ENCODE data around the gene BIRC7.
"Not testable (repeated sequence)": the region's sequence is repeated elsewhere in the genome, so short reads cannot be mapped to it uniquely, and the experiment has no call there.

The BIRC7 gene

DNA sequence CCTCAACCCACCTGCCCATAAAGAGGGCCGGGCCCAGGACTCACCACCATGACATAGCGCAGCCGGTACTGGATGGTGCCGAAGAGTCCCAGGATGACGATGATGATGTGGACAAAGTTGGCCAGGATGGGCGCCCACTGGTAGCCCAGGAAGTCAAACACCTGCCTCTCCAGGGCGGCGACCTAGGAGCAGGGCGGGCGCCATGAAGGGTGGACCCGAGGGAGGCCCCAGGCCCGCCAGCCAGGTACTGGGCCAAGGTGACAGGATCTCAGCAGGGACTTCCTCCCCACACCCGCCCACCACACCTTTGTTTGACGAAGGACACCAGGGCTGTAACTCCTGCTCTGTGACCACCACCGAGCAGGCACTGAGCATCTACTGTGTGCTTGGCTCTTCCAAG is 14.2 kb downstream of the BIRC7 start:
- no peak for DNase-seq

DNA sequence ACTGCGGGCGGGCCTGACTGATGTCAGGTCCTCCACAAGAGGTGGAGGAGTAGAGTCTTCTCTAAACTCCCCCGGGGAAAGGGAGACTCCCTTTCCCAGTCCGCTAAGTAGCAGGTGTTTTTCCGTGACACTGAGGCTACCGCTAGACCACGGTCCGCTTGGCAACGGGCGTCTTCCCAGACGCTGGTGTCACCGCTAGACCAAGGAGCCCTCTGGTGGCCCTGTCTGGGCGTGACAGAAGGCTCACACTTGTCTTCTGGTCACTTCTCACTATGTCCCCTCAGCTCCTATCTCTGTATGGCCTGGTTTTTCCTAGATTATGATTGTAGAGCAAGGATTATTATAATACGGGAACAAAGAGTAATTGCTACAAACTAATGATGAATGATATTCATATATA is 15.6 kb downstream of the BIRC7 start:
- not testable (repeated sequence) for DNase-seq

DNA sequence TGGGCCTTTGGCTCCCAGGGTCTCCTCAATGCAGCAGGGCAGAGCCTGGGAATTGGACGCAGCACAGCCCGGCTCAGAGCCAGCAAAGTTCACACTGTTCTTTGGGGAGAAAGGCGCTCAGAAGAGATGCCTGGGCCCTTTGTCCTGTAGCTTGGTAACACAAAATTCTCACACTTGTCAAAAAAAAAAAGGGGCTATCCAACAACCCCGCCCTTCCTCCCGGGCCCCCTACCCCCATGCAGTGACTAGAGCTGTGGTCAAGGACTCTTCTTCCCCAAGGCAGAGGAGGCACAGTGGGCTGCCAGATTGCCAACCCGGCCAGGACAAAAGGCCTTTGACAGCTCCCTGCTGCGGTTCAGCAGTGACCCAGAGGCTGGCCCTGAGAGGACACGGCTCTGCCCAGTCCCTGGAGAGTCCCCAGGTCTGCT is 16.6 kb downstream of the BIRC7 start:
- no peak for DNase-seq

DNA sequence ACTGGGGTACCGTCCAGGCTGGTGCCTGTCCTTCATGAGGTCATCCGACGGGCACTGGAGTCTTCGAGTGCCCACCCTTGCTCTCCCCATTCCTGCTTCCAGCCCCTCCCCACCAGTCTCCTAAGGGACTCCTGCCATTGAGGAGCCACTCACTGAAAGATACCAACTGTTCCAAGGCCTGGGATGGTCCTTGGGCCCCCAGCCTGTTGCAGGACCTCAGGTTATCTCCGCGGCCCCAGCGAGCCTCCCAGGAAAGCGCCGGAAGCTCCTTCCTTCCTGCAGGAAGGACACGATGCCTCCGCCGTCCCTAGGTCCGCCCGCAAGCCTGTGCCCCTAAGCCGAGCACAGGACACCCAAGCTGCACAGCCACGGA is 17.3 kb downstream of the BIRC7 start:
- DNase-seq: no peak

DNA sequence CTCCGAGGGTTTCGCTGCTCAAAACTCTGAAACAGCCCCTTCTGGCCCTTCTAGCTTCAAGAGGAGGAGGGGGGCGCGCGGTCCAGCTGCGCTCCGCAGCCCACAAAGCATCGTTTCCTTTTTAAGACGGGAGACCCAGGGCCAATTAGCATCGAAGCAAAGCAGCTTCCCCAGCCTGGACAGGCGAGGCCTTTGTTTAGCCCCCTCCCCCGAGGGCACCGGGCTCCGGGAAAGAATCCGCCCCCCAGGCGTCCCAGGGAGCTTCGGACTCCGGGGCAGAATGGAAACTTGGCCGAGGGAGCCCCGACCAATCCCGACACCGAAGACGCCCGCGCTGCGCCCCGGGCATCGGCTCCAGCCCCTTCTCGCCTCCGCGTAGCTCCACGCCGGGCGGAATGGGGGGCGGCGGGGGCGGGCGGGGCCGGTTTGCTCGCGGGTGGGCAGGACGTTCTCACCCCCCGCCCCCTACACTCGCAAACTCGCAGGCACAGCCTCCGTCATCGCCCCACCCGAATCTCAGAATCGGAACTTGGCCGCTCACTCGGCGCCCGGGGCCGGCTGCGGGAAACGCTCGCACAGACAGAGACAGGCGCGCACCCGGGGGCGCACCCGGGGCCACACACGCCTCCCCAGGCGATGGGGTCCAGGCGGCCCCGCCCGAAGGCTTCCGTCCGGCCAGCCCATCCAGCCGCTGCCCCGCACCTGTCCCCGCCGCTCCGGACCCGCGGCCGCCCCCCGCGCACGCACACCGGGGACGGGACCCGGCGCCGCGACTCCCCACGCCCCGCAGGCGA is 17.9 kb downstream of the BIRC7 start:
- DNase-seq: no peak

DNA sequence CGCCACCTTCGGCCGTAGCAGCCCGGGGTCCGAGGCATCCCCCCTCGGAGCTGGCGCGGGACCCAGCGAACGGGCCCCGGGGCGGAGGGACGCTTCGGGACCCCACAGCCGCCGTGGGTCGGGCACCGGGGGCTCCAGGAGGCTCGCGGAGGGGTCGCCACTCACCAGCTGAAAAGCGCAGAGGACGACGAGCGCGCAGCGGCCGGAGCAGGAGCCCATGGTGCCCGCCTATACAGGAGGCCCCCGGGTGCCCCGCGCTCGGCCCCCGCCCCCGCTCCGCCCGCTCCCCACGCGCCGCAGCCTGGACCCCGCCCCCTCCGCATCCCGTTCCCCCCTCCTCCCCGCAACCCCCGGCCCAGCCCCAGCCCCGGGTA is 18.5 kb downstream of the BIRC7 start, which contains the start of gene NKAIN4:
NKAIN4 (minus strand) TSS at position 232 of the 374 bp plus-strand sequence; CDS start at position 219, 13 bp downstream.
- DNase-seq: no peak

DNA sequence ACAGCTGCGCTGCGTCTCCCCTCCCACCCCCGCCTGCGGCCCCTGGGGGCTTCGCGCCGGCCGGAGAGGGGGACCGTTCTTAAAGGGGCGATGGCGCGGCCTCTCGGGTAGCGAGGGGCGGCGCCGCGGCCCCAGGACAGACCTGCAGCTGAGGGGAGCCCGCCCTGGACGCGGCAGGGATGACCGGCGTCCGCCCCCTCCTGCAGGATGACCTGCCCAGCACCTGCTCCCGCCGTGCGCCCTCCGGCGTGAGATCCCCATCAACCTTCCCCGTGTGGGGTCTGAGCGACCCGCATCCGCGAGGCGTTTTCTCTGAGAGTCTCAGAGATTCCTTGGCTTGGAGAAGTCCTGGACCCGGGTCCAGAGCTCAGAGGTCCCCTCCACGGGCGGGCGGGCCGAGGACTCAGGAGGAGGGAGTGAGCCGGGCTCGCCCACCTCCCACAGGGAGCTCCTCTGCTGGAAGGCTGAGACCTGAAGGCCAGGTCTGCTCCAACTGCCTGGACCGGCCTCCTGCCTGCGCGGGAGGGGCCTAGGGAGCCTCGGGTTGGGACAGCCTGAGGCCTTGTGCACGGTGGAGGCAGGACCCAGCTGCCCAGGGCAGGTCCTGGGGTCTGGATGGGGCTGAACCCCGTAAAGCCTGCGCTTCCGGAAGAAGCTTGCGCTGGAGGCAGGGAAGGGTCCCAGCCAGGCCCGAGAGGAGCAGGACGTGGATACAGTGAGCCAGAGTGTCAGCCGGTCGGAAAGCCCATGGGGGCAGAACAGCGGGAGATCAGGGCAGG is 19.1 kb downstream of the BIRC7 start:
- DNase-seq: no peak

DNA sequence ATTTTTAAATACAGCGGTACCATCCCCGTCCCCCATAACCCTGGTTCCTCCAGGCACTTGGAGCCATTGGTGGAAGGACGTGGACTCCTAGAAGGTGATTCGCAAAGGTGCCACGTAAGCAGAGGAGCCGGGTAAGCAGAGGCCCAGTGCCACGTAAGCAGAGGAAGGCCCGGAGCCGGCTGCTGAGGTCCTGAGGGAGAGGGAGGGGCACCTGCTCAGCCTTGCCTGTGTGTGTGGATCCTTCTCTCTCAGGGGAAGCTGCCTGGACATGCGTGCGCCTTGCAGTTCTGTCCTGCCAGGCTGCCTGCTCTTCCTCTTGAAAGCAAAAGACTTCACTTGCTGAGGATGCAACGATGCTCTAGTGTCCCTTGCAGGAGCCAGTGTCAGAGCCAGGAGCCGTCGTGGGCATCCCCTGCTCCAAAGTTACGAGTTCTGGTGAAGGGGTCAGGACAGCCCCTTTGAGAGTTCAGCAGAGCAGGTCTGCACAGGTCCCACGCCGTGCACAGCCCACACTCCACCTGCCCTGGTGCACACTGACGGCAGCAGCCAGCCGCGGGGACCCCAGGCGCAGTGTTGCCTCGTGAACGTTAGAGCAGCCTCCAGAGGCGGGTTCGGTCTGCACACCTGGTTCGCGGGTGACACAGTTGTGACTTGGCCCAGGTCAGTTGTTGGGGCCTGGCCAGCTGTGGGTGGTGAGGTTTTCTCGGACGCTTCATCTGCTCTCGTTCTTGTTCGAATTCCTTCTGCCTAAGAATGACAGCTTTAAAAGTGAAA is 20.4 kb downstream of the BIRC7 start:
- DNase-seq: no peak

DNA sequence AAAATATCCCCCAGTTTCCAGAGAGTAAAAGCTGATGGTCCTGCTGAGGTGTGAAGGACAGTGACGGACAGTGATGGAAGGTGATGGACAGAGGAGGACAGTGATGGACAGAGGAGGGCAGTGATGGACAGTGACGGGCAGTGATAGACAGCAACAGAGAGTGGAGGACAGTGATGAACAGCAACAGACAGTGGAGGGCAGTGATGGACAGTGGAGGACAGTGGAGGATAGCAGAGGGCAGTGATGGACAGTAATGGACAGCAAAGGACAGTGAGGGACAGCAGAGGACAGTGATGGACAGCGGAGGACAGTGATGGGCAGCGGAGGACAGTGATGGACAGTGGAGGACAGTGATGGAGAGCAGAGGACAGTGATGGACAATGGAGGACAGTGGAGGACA is 21.2 kb downstream of the BIRC7 start:
- no peak for DNase-seq

DNA sequence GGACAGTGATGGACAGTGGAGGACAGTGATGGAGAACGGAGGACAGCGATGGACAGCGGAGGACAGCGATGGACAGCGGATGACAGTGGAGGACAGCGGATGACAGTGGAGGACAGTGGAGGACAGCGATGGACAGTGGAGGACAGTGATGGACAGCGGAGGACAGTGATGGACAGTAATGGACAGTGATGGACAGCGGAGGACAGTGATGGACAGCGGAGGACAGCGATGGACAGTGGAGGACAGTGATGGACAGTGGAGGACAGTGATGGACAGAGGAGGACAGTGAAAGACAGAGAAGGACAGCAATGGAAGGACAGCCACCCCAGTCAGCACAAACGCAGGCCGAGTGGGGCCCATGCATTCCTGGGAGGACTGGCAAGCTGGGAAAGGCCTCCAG is 21.9 kb downstream of the BIRC7 start:
- no peak for DNase-seq

DNA sequence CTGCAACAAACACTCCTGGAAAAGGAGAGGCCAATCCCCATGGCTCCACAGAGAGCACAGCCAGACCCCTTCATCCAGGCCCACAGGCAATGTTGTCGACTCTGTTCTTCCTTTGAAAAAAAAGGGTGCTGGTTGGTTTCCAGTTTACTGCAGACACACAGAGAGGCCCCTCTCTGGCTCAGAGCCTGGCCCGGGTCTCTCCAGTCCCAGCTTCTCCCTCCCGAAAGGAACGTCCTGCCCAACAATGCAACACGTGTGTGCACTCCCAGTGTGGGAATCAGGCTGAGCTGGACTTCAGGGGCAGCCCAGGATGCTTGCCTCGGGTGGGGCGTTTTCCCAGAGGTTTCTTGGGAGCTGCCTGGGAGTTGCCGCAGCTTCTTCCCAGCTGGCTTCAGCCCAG is 23.1 kb downstream of the BIRC7 start:
- DNase-seq: no peak

DNA sequence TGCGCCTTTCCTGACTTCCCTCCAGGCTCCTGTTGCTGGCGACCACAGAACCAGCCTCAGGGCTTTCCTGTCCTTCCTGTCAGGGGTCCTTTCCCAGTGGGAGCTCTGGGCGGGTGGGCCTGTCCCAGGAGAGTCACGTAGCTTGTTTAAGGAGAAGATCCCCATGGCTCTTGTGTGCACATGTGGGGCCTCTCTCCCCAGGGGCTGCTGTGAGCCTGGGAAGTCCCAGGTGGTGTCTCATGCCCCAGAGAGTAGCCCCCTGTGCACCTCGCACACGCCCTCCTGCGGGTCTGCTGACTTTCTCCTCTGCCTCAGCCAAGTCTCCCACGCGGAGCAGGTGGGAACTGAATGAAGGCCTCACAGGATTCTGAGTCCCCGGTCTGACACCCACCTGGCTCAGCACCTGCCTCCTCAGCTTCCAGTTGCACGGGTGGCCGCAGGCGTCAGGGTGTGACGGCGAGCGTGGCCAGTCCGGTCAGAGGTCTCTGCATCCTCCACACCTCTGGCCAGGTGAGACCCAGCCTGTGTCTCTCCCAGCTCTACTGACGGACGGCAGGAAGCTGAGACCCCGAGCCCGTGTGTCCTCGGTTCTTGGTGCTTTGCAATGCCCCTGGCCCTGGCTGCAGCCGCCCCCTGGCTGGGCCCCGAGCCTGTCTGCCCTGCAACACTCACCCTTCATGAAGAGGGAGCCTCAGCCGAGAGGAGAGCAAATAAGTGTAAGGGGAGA is 24.2 kb downstream of the BIRC7 start:
- no peak for DNase-seq

DNA sequence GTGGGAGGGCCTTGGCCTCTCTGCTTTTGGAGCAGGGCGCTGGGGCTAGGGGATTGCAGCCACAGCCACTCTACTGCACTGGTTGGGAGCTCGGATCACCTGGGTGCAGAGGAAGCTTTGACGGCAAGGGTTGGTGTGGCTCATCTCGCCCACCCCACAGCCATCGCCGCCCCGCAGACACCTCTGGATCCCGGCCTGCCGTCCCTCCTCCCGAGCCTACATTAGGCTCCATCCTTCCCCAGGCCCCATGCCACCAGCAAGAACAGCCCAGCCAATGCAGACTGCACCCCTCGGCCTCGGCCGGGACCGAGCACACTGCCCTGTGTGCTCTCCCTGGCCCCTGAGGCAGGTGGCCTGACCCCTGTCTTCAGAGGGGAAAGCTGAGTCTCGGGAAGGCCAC is 24.8 kb downstream of the BIRC7 start:
- DNase-seq: no peak

DNA sequence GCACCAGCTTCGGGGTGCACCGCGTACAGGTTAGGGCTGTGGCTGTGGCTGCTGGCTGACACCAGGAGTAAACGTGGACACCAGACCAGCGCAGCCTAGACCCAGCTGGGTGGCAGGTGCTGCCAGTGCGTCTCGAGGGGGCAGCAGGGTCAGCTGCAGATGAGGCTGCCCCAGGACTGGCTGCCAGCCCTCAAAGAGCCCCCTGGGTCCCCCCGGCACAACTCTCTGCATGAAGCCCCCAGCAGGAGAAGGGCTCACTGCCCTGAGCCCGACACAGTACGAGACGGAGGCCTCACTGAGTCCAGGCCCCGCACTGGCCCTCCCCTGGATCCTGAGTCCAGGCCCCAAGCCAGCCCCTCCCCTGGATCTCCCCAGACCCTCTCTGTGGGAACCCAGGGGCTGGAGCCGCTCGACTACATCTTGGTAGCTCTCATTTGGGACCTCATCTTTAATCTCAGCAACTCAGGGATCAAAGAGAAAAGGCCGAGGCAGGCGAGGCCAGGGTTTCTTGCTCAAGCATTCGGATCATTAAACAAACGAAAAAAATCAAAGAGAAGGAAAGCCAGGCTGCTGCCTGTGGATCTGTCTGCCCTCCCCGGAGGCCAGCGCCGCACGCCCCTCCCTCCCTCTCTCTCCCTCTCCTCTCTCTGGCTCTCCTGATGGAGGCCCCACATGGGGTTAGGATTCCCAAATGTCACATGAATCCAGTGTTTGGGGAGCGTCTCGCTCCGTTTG is 25.5 kb downstream of the BIRC7 start:
- DNase-seq: no peak

DNA sequence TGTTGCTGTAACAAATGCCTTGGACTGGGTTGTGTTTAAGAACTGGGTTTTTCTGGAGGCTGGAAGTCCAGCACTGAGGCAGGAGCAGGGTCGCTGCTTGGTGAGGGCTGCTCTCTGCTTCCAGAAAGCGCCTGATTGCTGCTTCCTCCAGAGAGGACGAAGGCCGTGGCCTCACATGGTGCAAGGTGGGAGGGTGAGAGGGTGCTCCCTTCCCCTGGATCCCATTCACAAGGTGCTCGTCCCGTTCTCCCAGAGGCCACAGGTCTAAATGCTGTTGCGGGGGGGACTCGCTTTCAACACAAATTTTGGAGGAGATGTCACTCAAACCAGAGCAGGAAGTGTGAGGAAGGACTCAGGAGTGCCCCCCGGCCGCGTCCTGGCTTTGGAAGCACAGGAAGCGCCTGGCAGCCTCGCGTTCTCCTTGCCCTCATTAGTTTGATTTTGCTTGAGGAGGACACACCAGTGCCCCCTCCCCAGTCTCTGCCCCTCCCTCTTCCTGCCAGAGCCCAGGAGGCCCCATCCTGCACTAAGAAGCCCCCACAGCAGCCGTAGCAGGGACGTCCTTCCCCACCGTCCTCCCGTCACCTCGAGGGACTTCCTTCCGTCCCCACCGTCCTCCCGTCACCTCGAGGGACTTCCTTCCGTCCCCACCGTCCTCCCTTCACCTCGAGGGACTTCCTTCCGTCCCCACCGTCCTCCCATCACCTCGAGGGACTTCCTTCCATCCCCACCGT is 26.3 kb downstream of the BIRC7 start:
- no peak for DNase-seq

DNA sequence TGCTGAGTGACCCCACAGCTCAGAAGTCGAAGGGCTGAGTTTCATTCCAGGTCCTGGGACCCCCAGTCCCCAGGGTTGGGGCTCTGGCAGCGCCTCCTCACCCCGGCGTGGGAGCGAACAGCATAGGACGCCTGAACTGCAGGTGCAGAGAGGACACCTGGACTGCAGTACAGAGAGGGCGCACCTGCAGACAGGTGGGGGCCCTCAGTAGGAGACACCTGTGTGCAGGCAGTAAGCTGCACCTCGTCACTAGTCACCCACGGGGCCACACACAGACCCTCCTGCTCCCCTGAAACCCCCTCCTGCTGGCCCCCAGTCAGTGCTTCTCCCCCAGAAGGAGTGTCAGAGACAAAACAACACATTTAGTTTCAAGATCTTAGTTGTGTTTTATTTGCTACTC is 27.1 kb downstream of the BIRC7 start:
- DNase-seq: no peak

DNA sequence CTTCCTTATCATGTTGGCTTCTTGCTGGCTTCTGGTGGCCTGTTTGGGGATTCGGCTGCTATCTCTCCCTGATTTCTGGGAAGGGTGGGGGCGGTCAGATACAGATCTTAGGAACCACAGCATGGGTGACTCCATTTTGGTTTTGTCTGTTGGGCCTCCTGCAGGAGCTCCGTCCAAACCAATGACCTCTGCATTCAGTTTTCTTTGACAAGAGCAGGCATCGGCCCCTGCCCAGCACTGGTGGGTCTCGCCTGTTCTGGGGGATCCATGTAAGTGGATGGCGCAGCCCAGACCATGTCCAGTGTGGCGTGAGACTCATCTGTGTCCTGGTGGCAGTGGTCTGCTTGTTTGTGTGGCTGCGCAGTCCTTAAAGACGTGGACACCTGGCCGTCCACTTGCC is 28.3 kb downstream of the BIRC7 start:
- no peak for DNase-seq

DNA sequence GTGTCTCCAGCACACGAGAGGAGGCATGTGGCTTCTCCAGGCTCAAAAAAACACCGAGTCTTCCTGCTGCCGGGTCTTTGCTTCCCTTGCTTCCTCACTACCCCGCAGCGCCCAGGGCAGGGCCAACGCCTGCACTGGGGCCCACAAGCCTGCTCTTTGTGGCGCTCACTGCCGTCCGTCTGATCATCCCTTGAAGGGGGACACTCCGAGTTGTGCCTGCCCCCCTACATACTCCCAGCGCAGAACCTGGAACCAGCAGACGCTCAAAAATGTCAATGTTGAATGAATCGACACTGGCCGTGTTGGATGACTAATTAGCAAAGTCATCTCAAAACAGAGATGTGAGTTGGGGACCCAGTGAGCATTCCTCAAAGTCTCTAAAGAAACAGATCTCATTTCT is 28.8 kb downstream of the BIRC7 start:
- DNase-seq: no peak

DNA sequence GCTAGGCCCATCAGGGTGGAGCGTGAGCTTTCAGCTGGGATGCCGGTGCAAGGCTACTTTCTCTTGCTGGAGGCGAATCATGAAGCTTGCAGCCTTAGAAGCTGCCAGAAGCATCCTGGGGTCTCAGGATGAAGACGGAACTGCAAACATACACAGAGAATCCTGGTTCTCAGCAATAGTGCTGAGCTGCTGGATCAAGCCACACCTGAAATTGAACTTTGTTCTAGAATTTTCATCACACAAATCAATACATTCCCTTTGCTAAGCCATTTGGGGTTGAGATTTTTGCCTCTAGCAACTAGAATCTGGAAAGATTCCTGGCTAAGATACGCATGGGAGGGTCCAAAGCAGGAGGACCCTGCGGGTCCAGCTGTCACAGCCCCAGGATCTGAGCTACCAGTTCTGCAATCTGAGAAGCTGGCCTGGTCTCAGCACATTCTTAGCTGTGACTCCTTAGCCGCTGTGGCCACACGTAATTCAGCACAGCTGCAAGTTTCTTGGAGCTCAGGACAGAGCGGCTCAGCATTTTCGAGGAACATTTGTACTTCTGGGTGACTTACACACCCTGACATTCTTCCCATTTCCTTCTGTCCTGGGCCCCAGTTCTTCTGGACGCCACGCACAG is 30.3 kb downstream of the BIRC7 start:
- DNase-seq: no peak

DNA sequence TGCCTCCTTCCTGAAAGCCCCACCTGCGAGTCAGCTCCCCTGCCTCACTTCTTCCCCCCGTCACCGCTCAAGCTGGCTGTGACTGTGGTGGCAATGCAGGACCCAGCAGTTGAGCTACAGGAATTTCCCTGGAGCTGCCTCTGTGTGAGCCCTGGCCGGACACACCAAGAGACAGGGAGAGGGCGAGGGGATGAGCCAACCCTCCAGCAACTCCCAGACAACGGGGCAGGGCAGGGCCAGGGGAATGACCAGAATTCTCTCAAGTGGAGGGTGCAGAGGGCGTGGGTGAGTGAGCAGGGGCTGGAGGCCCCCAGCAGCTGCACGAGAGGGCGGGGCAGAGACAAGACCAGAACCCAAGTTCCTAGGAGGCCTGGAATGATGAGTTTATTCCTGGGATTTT is 32.0 kb downstream of the BIRC7 start:
- DNase-seq: no peak

DNA sequence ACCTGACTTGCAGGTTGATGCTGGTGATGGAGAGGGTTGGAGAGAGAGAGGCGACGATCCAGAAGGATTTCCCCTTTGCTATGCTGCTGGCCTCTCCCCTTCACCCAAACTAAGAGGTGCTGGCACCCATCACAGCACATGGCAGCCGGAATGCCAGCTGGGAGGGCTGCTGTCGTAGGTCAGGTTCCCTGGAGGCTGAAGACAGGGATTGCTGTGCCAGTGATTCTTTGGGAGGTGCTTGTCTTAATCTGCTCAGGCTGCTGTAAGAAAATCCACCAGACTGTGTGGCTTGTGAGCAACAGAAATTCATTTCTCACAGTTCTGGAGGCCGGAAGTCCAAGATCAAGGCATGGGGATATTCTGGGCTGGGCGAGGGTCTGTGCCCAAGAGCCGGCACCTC is 32.6 kb downstream of the BIRC7 start:
- DNase-seq: no peak

Data from CD4-positive, alpha-beta T cell treated with Interleukin-1 beta for 1 hour (primary cell).